Peyer's patch (tissue), 4 donors: ENCODE results near the gene CRELD1. TPM values are rescaled to one million over a fixed set of nuclear protein-coding genes. Genes with fewer than 3 reads are reported as not detected.

Source experiments
- DNase-seq, 3 donors: peaks; one replicate each; pipeline ENCODE4 v3.0.0-alpha.2; 2017 to 2019
- H3K27ac ChIP-seq, 4 donors: fragments of 200-600 bp; sonication (generic); one replicate each; pipeline ENCODE4 v1.5.1; 2016 to 2019
- H3K27me3 ChIP-seq, 2 donors: fragments of 200-600 bp; sonication (generic); one replicate each; pipeline ENCODE4 v1.5.1; 2019
- H3K36me3 ChIP-seq, 3 donors: fragments of 200-600 bp; sonication (generic); one replicate each; pipeline ENCODE4 v1.5.1; 2016 to 2019
- H3K4me1 ChIP-seq, 4 donors: fragments of 200-600 bp; sonication (generic); one replicate each; pipeline ENCODE4 v1.5.1; 2016 to 2019
- H3K4me3 ChIP-seq, 4 donors: fragments of 200-600 bp; sonication (generic); 1 replicate in 3 of 4; 2 replicates in 1 of 4; pipeline ENCODE4 v1.5.1; 2016 to 2019; ENCODE audit warnings: mild to moderate bottlenecking in 1 of 4
- H3K9me3 ChIP-seq, 4 donors: fragments of 200-600 bp; sonication (generic); one replicate each; pipeline ENCODE4 v1.5.1; 2016 to 2019; ENCODE audit warnings: mild to moderate bottlenecking in 1 of 4
- POLR2A ChIP-seq, 2 donors: fragments of 450-650 bp; IDR thresholded peaks; one replicate each; pipeline ENCODE4 v1.5.1; 2017; ENCODE audit warnings: antibody characterized with exemption in 2 of 2, mild to moderate bottlenecking in 2 of 2, moderate library complexity in 2 of 2
- total RNA-seq, 4 donors: library from RNA; depleted of rRNA; stranded (reverse); fragments of >200 nt; gene quantifications; one replicate each; pipeline ENCODE4 v1.1.0, GENCODE V29; 2016
- TF ChIP-seq, protein P1 (sequence below), 6 experiments: fragments of 450-650 bp in 4 of 6; fragments of 200-600 bp in 2 of 6; sonication (generic) in 1 of 6; IDR thresholded peaks; one replicate each; pipeline ENCODE4 v1.5.1; 2017 to 2019; ENCODE audit warnings: antibody characterized with exemption in 6 of 6, mild to moderate bottlenecking in 3 of 6, moderate library complexity in 1 of 6

The CRELD1 gene
- total RNA-seq, 4 donors from 2014 or later = 21.9 to 45.6 (median 34.4) TPM

DNA sequence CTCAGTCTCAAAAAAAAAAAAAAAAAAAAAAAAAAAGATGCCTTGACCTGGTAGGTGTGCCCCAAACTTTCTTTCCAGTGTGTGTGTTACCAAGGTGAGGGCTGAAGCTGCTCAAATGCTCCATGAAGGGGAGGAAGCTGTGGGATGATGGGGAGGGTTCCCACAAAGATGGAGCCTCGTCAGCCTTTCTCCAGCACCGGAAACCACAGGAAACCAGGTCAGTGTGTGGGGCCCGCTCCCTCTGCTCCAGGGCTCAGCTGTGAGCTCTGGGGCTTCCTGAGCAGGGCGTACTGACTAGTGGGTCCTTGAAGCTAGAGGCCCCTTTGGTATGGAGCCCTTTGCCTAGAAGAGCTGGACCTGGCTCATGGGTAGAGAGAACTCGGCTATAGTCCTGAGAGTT lies 31.7 kb upstream of the CRELD1 start:
- Histone ChIP-seq H3K4me3 (peak overlapping the region in 2 of 4 donors; percentile 47 to 71), H3K27me3 (no peaks in the 10 kb centered on the region), H3K27ac (peak overlapping the region in 3 of 4 donors; percentile 72 to 95 (median 74)), H3K9me3 (no peaks in the 10 kb centered on the region), H3K36me3 (peaks cover 0 to 5% (median 0%) of the 10 kb centered on the region in 3 donors), H3K4me1 (peaks cover 0 to 41% (median 4%) of the 10 kb centered on the region in 4 donors)
- DNase-seq = peak in 1 of 3 donors; percentile 55
- TF ChIP-seq, protein P1, sequence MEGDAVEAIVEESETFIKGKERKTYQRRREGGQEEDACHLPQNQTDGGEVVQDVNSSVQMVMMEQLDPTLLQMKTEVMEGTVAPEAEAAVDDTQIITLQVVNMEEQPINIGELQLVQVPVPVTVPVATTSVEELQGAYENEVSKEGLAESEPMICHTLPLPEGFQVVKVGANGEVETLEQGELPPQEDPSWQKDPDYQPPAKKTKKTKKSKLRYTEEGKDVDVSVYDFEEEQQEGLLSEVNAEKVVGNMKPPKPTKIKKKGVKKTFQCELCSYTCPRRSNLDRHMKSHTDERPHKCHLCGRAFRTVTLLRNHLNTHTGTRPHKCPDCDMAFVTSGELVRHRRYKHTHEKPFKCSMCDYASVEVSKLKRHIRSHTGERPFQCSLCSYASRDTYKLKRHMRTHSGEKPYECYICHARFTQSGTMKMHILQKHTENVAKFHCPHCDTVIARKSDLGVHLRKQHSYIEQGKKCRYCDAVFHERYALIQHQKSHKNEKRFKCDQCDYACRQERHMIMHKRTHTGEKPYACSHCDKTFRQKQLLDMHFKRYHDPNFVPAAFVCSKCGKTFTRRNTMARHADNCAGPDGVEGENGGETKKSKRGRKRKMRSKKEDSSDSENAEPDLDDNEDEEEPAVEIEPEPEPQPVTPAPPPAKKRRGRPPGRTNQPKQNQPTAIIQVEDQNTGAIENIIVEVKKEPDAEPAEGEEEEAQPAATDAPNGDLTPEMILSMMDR (IDR thresholded peaks at IDR 0.05) = no peak
- no peak for TF ChIP-seq POLR2A (IDR thresholded peaks at IDR 0.05)

DNA sequence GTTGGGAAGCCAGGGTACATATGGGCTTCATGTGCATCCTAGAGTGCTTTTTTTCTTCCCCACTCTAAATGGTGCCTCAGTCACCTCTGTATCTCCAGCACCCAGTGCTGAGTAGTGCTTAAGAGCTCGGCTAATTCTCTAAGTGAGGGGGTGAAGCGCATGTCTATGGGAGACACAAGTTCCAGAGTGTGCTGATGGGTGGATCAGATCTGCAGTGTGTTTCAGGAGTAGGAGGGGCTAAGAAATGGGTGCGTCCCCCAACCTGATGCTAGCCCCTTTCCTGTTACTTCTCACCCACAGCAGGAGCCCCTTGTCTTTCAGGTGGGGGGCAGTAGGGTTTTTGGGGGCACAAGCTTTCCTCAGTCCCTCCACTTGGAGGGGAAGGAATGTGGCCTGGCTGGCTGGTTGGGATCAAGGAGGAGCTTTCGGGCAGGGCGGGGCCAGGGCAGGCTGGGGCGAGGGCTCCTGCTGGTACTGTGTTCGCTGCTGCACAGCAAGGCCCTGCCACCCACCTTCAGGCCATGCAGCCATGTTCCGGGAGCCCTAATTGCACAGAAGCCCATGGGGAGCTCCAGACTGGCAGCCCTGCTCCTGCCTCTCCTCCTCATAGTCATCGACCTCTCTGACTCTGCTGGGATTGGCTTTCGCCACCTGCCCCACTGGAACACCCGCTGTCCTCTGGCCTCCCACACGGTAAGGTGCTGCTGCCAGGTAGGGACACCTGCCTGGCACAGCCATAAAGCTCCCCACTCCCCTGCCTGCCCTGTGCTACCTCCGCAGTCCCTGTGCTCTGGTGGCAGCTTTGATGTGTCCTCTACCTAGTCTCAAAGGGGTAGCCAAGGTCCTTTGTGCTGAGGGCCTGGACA lies 31.0 kb upstream of the CRELD1 start, which contains the start of gene IL17RE:
TSS of gene IL17RE (plus strand) at position 477 of the 866 bp plus-strand sequence. CDS start at position 562, 85 bp downstream.
- Histone ChIP-seq H3K4me1 (peaks cover 0 to 35% (median 4%) of the 10 kb centered on the region in 4 donors), H3K27me3 (no peaks in the 10 kb centered on the region), H3K27ac (peak within 1 kb of the TSS in 3 of 4 donors; percentile 72 to 95 (median 74)), H3K9me3 (no peaks in the 10 kb centered on the region), H3K4me3 (peak within 1 kb of the TSS in 3 of 4 donors; percentile 31 to 71 (median 47)), H3K36me3 (peaks cover 0 to 7% (median 0%) of the 10 kb centered on the region in 3 donors)
- DNase-seq = peak in 2 of 3 donors; percentile 78 to 89
- TF ChIP-seq, protein P1 (IDR thresholded peaks at IDR 0.05) = no peak
- peak; percentile 65 to 79 for TF ChIP-seq POLR2A (IDR thresholded peaks at IDR 0.05)

- Histone ChIP-seq H3K27me3 (no peaks in the 10 kb centered on the region), H3K9me3 (no peaks in the 10 kb centered on the region), H3K27ac (peak overlapping the region in 3 of 4 donors; percentile 72 to 95 (median 74)), H3K4me3 (peak overlapping the region in 3 of 4 donors; percentile 31 to 71 (median 47)), H3K36me3 (peaks cover 0 to 7% (median 0%) of the 10 kb centered on the region in 3 donors), H3K4me1 (peaks cover 0 to 31% (median 4%) of the 10 kb centered on the region in 4 donors)
- no peak for TF ChIP-seq POLR2A (IDR thresholded peaks at IDR 0.05)
- TF ChIP-seq, protein P1 (IDR thresholded peaks at IDR 0.05) = no peak
- DNase-seq = no peak
These were observed 30.4 kb upstream of the CRELD1 start for GRCh38 chr3:9903238-9903624.

DNA sequence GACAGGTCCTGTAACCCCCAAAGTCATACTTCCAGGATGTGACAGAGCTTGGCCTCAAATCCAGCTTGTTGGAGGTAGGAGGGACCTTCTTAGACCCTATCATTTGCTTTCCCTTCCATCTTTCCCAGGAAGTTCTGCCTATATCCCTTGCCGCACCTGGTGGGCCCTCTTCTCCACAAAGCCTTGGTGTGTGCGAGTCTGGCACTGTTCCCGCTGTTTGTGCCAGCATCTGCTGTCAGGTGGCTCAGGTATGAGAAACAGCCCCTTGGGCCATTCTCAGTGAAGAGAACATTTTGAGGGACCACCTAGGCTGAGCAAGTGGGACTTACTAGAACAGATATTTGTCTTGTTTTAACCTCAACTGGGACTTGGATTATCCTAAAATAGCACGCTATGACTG lies 29.7 kb upstream of the CRELD1 start:
- no peaks in the 10 kb centered on the region for H3K27me3 ChIP-seq
- no peak for DNase-seq
- peaks cover 0 to 24% (median 4%) of the 10 kb centered on the region in 4 donors for H3K4me1 ChIP-seq
- TF ChIP-seq POLR2A (IDR thresholded peaks at IDR 0.05) = no peak
- TF ChIP-seq, protein P1 (IDR thresholded peaks at IDR 0.05) = no peak
- H3K9me3 ChIP-seq = no peaks in the 10 kb centered on the region
- peak overlapping the region in 1 of 4 donors; percentile 95 for H3K27ac ChIP-seq
- H3K4me3 ChIP-seq = peak overlapping the region in 2 of 4 donors; percentile 47 to 71
- peaks cover 0 to 11% (median 0%) of the 10 kb centered on the region in 3 donors for H3K36me3 ChIP-seq

DNA sequence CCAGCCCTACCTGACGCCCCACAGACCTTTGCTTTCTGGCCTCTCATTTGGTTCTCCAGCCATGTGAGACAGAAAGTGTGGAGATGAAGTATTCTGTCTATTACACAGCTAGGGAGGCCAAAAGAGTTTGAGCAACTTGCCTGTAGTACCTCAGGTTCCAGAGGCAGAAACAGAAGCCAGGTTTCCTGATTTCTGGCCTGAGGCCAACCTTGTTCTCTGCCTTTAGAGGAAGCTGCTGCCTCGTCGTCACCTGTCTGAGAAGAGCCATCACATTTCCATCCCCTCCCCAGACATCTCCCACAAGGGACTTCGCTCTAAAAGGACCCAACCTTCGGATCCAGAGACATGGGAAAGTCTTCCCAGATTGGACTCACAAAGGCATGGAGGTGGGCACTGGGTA lies 27.2 kb upstream of the CRELD1 start:
- peaks cover 0 to 31% (median 0%) of the 10 kb centered on the region in 3 donors for H3K36me3 ChIP-seq
- peaks cover 0 to 16% (median 3%) of the 10 kb centered on the region in 4 donors for H3K4me1 ChIP-seq
- no peak overlapping the region for H3K4me3 ChIP-seq
- no peaks in the 10 kb centered on the region for H3K9me3 ChIP-seq
- no peak overlapping the region for H3K27ac ChIP-seq
- TF ChIP-seq, protein P1 (IDR thresholded peaks at IDR 0.05) = no peak
- TF ChIP-seq POLR2A (IDR thresholded peaks at IDR 0.05) = no peak
- DNase-seq = no peak
- no peaks in the 10 kb centered on the region for H3K27me3 ChIP-seq
